Endothelial cell of umbilical vein (primary cell): Measurements from ENCODE around the gene COA3. TPM values are rescaled to one million over a fixed set of nuclear protein-coding genes. Genes with fewer than 3 reads are reported as not detected.

Experiments
- BruUV-seq: library from RNA; stranded (reverse); fragments of 400-500 nt; replicated peaks from 2 replicates; lab custom pipeline; 2021; lab: Mats Ljungman, UMichigan
- CTCF ChIA-PET: fragments of 300-600, 350-600 bp; sonication (Branson Sonifier 250); formaldehyde crosslinking; loops from one replicate; lab custom pipeline; 2021; ENCODE audit warnings: antibody characterized with exemption, inconsistent platforms; lab: Charles Lee
- POLR2A ChIA-PET: fragments of 300-600, 350-600 bp; sonication (Branson Sonifier 250); formaldehyde crosslinking; loops from one replicate; lab custom pipeline; 2021; ENCODE audit warnings: antibody characterized with exemption, inconsistent platforms; lab: Charles Lee
- DNase-seq: peaks from one replicate; pipeline ENCODE4 v3.0.0-alpha.2; 2011; ENCODE audit warnings: low read depth, low spot score
- FAIRE-seq: peaks from 2 replicates; lab custom pipeline; 2011; peaks lifted over from hg19 to GRCh38; lab: Jason Lieb, UNC
- H2AFZ ChIP-seq: 2 replicates; pipeline ENCODE4 v1.6.0; 2012; ENCODE audit warnings: low read depth, low read length, control low read depth, inconsistent platforms
- H3K27ac ChIP-seq: 2 replicates; pipeline ENCODE4 v1.5.1; 2011; ENCODE audit warnings: low read depth, mild to moderate bottlenecking, control low read depth, low read length, moderate library complexity; ENCODE audit not compliant: insufficient read depth
- H3K27me3 ChIP-seq, 2 experiments: 2 replicates each; pipeline versions ENCODE4 v1.6.0 to v1.6.1; 2011; ENCODE audit warnings: low read length in 2 of 2, mixed read lengths in 1 of 2; ENCODE audit not compliant: control insufficient read depth in 2 of 2, insufficient read depth in 2 of 2
- H3K36me3 ChIP-seq, 2 experiments: 2 replicates in 1 of 2; 3 replicates in 1 of 2; pipeline ENCODE4 v1.5.1; 2011; ENCODE audit warnings: low read length in 2 of 2, mild to moderate bottlenecking in 1 of 2, moderate library complexity in 1 of 2; ENCODE audit not compliant: control insufficient read depth in 2 of 2, insufficient read depth in 2 of 2; ENCODE audit errors: extremely low read depth in 1 of 2
- H3K4me1 ChIP-seq: 3 replicates; pipeline ENCODE4 v1.5.1; 2011; ENCODE audit warnings: mild to moderate bottlenecking, low read length; ENCODE audit not compliant: control insufficient read depth, insufficient read depth; ENCODE audit errors: extremely low read depth
- H3K4me2 ChIP-seq: 2 replicates; pipeline ENCODE4 v1.6.1; 2011; ENCODE audit warnings: low read length, control low read depth, mixed read lengths; ENCODE audit not compliant: insufficient read depth
- H3K4me3 ChIP-seq, 3 experiments: fragments of 200-600 bp in 1 of 3; sonication (generic), shearing (Covaris generic) in 1 of 3; replicated peaks in 1 of 3; 2 replicates each; pipeline ENCODE4 v1.5.1; 2011 to 2016; ENCODE audit warnings: control low read depth in 3 of 3, low read length in 3 of 3, mild to moderate bottlenecking in 2 of 3, inconsistent platforms in 1 of 3, low read depth in 1 of 3, moderate library complexity in 1 of 3; ENCODE audit not compliant: insufficient read depth in 1 of 3
- H3K79me2 ChIP-seq: 2 replicates; pipeline ENCODE4 v1.6.0; 2012; ENCODE audit warnings: low read length, inconsistent platforms; ENCODE audit not compliant: control insufficient read depth, insufficient read depth
- H3K9ac ChIP-seq: replicated peaks from 2 replicates; pipeline ENCODE3; 2011; ENCODE audit warnings: low read length, control low read depth; ENCODE audit not compliant: insufficient read depth; ENCODE audit errors: extremely low read depth
- H3K9me1 ChIP-seq: replicated peaks from 3 replicates; pipeline ENCODE4 v1.6.0; 2011; ENCODE audit warnings: mild to moderate bottlenecking, low read length; ENCODE audit not compliant: control insufficient read depth, insufficient read depth; ENCODE audit errors: extremely low read depth
- H3K9me3 ChIP-seq: replicated peaks from 2 replicates; pipeline ENCODE4 v1.5.1; 2012; ENCODE audit warnings: low read length, inconsistent platforms; ENCODE audit not compliant: control insufficient read depth, insufficient read depth
- H4K20me1 ChIP-seq: replicated peaks from 2 replicates; pipeline ENCODE3; 2011; ENCODE audit warnings: mild to moderate bottlenecking, low read length; ENCODE audit not compliant: control insufficient read depth, insufficient read depth; ENCODE audit errors: extremely low read depth
- EZH2 ChIP-seq: IDR thresholded peaks from 2 replicates; pipeline ENCODE4 v1.6.1; 2012; ENCODE audit warnings: borderline replicate concordance, low read depth, mild to moderate bottlenecking, moderate library complexity, low read length, inconsistent platforms; ENCODE audit not compliant: severe bottlenecking
- FOS ChIP-seq: IDR thresholded peaks from 2 replicates; pipeline ENCODE4 v1.6.1; 2011; ENCODE audit warnings: mild to moderate bottlenecking, low read length, moderate library complexity, borderline replicate concordance; ENCODE audit not compliant: insufficient read depth
- GATA2 ChIP-seq: IDR thresholded peaks from 2 replicates; pipeline ENCODE4 v1.7.0; 2011; ENCODE audit warnings: low read depth, mild to moderate bottlenecking, moderate library complexity, mixed read lengths, low read length; ENCODE audit not compliant: insufficient read length, insufficient read depth
- dilution Hi-C: fragments of 300-500 bp; cut with MboI; formaldehyde crosslinking; loops from one replicate; pipeline ENCODE4 v1.15.0; 2019; ENCODE audit warnings: low sequenced_read_pairs; ENCODE audit not compliant: extremely low pct_ligation_motif_present
- intact Hi-C: fragments of 100-400 bp; cut with micrococcal nuclease; formaldehyde crosslinking; loops from one replicate; pipeline ENCODE4 v1.10.0; 2022
- polyA plus RNA-seq, 4 experiments: library from polyadenylated mRNA; depleted of rRNA in 3 of 4; stranded (reverse) in 3 of 4; unstranded in 1 of 4; fragments of >200 nt; gene quantifications; 2 replicates each; pipeline versions ENCODE4 v1.2.1 to v1.2.3, GENCODE V29; 2011 to 2012; ENCODE audit warnings: missing spikeins in 1 of 4
- total RNA-seq: library from RNA; stranded (reverse); gene quantifications from 2 replicates; pipeline ENCODE4 v1.2.3, GENCODE V29; 2021
- TF ChIP-seq, protein P1 (sequence below): IDR thresholded peaks from 2 replicates; pipeline ENCODE4 v1.6.1; 2011; ENCODE audit not compliant: insufficient read depth, insufficient read length

COA3 gene
- total and polyA plus RNA-seq, 2 donors (not counting 3 experiments of a cell fraction or from before 2014, with no cell fraction given) = 56.6 to 126 TPM

DNA sequence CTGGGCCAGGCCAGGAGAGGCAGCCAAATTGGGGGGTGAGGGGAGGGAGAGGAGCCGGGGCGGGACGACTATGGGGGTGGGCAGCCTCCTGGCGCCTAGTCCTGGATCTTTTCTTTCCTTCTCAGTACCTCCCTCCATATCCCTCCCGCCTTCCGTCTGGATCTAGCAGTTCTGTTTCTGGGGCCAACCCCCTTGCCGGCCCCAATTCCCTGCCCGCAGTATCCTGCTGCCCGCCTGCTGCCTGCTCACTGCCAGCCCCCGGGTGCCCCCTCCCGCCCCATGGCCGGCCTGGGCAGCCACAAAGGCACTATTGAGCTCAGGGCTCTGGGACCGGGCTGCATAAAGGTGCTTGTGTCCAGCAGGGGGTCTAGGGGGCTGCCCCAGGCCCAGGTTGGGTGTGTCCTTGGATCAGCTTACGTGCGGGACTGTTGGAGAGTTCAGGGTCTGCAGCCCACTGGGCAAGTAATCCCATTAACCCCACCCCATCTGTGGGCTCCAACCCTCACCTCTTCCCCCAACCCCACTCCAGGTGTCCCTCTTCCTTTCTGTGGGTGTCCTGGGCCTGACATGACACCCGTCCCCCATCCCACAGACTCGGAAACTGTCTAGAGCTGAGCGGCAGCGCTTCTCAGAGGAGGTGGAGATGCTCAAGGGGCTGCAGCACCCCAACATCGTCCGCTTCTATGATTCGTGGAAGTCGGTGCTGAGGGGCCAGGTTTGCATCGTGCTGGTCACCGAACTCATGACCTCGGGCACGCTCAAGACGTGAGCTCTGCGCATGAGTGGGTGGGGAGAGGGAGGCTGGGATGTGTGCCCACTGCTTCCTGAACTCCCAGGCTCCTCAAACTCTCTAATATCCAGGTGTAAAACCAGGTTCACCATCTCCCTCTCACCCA is 16.1 kb downstream of the COA3 start:
- no peak overlapping the region for H3K4me3 ChIP-seq
- no peak overlapping the region for H3K4me2 ChIP-seq
- TF ChIP-seq EZH2 (peak; percentile 59), GATA2 (no peak), FOS (no peak)
- TF ChIP-seq, protein P1, sequence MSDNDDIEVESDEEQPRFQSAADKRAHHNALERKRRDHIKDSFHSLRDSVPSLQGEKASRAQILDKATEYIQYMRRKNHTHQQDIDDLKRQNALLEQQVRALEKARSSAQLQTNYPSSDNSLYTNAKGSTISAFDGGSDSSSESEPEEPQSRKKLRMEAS = no peak
- no peak overlapping the region for H3K27ac ChIP-seq
- no peak overlapping the region for H3K9ac ChIP-seq
- H2AFZ ChIP-seq = no peak overlapping the region
- BruUV-seq = no TSS peak
- DNase-seq (no peak), FAIRE-seq (no peak)
- no peaks in the 10 kb centered on the region for H3K9me3 ChIP-seq
- peaks cover 16% of the 10 kb centered on the region in 2 experiments for H3K27me3 ChIP-seq
- CTCF ChIA-PET = interaction anchor here (2.5 to 4.7 kb wide), 3 partner anchors 9 to 42 kb away, joined by 10 to 44 read pairs (median 15); partner anchors contain the start of genes BECN1 and VPS25
- H3K36me3 ChIP-seq = peaks cover 0 to 8% of the 10 kb centered on the region in 2 experiments
- intact Hi-C loops = loop anchor here (5.0 kb wide), 1 partner anchor 105 kb away; the partner anchor contains the start of gene PLEKHH3
- H3K79me2 ChIP-seq = no peaks in the 10 kb centered on the region
- H3K9me1 ChIP-seq = no peaks in the 10 kb centered on the region
- H4K20me1 ChIP-seq = no peaks in the 10 kb centered on the region
- POLR2A ChIA-PET = interaction anchor here (0.9 kb wide), 1 partner anchor 11 kb away, joined by 4 read pairs; no protein-coding TSS in a partner anchor
- peaks cover 35% of the 10 kb centered on the region for H3K4me1 ChIP-seq
- dilution Hi-C loops = no loop called here
